ENCODE results near the gene EVC2. TPM values are rescaled to one million over a fixed set of nuclear protein-coding genes. Genes with fewer than 3 reads are reported as not detected.
A peak's percentile ranks its signal among the peaks of the same experiment; 100 is the strongest.

EVC2 gene
- total RNA-seq, 1 donor from 2014 or later, result 16.9 TPM

GRCh38 chr4:5532100-5532499, 176.3 kb downstream of the EVC2 start:
- peaks cover 2% of the 10 kb centered on the region for H3K4me1 Mint-ChIP-seq

GRCh38 chr4:5528031-5528436, 180.3 kb downstream of the EVC2 start:
- H3K27me3 Mint-ChIP-seq (ENCODE audit: low read depth), result no peaks in the 10 kb centered on the region
- peaks cover 10% of the 10 kb centered on the region for H3K36me3 Mint-ChIP-seq
- H3K4me1 Mint-ChIP-seq, result peaks cover 24% of the 10 kb centered on the region
- no peak overlapping the region for H3K27ac Mint-ChIP-seq
- no peak for DNase-seq (ENCODE audit: low spot score in 2 of 2, unreplicated experiment in 2 of 2)
- no peaks in the 10 kb centered on the region for H3K9me3 Mint-ChIP-seq
- no peak for TF ChIP-seq CTCF (IDR thresholded peaks at IDR 0.05; ENCODE audit: unreplicated experiment)
- no peak overlapping the region for H3K4me3 Mint-ChIP-seq

More at GRCh38 chr4:5532100-5532499, 176.3 kb downstream of the EVC2 start:
- peaks cover 3% of the 10 kb centered on the region for H3K9me3 Mint-ChIP-seq
- H3K27me3 Mint-ChIP-seq (ENCODE audit: low read depth), result no peaks in the 10 kb centered on the region
- no peak overlapping the region for H3K4me3 Mint-ChIP-seq
- DNase-seq (ENCODE audit: low spot score in 2 of 2, unreplicated experiment in 2 of 2), result no peak
- H3K36me3 Mint-ChIP-seq, result peaks cover 22% of the 10 kb centered on the region
- TF ChIP-seq CTCF (IDR thresholded peaks at IDR 0.05; ENCODE audit: unreplicated experiment), result no peak
- no peak overlapping the region for H3K27ac Mint-ChIP-seq

- H3K4me3 Mint-ChIP-seq, result no peak overlapping the region
- no peaks in the 10 kb centered on the region for H3K9me3 Mint-ChIP-seq
- H3K4me1 Mint-ChIP-seq, result peaks cover 24% of the 10 kb centered on the region
- no peak for TF ChIP-seq CTCF (IDR thresholded peaks at IDR 0.05; ENCODE audit: unreplicated experiment)
- DNase-seq (ENCODE audit: low spot score in 2 of 2, unreplicated experiment in 2 of 2), result no peak
- no peaks in the 10 kb centered on the region for H3K27me3 Mint-ChIP-seq (ENCODE audit: low read depth)
- H3K36me3 Mint-ChIP-seq, result peaks cover 8% of the 10 kb centered on the region
- H3K27ac Mint-ChIP-seq, result peak overlapping the region; percentile 54
These were observed 181.1 kb downstream of the EVC2 start for GRCh38 chr4:5527211-5527610.

- Mint-ChIP-seq H3K27me3 (ENCODE audit: low read depth) (no peaks in the 10 kb centered on the region), H3K36me3 (peaks cover 5% of the 10 kb centered on the region), H3K4me3 (no peak overlapping the region), H3K27ac (no peak overlapping the region), H3K9me3 (peaks cover 2% of the 10 kb centered on the region), H3K4me1 (peaks cover 24% of the 10 kb centered on the region)
- no peak for TF ChIP-seq CTCF (IDR thresholded peaks at IDR 0.05; ENCODE audit: unreplicated experiment)
- no peak for DNase-seq (ENCODE audit: low spot score in 2 of 2, unreplicated experiment in 2 of 2)
These were observed 182.1 kb downstream of the EVC2 start for GRCh38 chr4:5526080-5526846.

- no peak for TF ChIP-seq CTCF (IDR thresholded peaks at IDR 0.05; ENCODE audit: unreplicated experiment)
- Mint-ChIP-seq H3K4me1 (peaks cover 24% of the 10 kb centered on the region), H3K4me3 (no peak overlapping the region), H3K27ac (peak overlapping the region; percentile 54), H3K36me3 (peaks cover 14% of the 10 kb centered on the region), H3K9me3 (peaks cover 17% of the 10 kb centered on the region), H3K27me3 (ENCODE audit: low read depth) (no peaks in the 10 kb centered on the region)
- DNase-seq (ENCODE audit: low spot score in 2 of 2, unreplicated experiment in 2 of 2), result no peak
These were observed 183.7 kb downstream of the EVC2 start for GRCh38 chr4:5524446-5525299.
